GM19238 (cell line): ENCODE results near the gene SMARCD2.

Experiments used
- DNase-seq: peaks from one replicate; pipeline ENCODE4 v3.0.0; 2011; ENCODE audit warnings: low spot score; ENCODE audit not compliant: insufficient read length

The SMARCD2 gene

DNA sequence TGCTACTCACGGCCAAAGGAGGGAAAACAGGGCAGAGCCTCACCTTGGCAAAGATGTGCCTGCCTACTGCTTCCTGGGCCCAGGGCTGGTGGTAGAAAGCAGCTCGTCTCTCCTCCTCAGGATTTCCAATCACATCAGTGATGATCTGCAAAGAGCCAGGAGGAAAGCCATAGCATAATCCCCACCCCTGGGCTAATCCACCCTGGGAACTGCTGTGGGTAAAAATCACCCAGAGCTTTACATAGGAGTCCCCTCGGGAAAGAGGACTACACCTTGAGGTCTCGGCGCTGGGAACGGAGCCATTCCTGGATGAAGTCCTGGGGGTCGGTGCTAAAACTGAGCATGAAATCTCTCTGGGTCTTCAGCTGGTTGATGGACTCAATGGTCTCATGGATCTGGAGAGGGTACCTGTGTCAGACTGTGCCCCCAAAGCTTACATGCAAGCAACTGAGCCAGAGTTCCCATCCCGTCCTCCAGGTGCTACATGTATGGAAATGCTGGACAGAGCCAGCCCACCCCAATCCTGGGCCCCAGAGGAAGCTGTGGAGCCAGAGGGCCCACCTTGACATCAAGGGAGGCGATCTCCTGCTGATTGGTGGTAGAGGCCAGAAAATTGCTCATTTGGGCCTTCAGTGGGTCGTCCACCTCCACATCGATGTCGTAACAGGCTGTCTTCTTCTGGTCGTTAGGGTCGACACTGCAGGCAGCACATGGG, 9.3 kb downstream of the SMARCD2 start:
- no peak for DNase-seq

DNA sequence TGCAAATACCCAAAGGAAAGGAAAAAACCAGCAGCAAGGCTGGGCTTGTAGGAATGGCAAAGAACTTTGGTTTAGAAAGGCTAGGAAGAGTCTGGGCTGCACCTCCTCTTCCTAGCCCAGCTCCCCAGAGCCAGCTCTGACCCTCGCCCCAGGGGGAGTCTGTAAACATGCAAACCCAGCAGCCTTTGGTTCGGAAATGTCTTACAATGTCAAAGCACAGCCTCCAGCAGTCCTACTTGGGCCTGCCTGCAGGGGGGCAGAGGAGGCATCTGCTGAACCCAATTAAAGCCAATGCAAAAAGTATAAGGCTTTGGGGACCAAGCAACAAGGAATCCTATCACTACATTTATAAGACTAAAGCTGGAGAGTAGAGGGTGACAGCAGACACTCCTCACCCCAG, 10.0 kb downstream of the SMARCD2 start:
- no peak for DNase-seq

DNA sequence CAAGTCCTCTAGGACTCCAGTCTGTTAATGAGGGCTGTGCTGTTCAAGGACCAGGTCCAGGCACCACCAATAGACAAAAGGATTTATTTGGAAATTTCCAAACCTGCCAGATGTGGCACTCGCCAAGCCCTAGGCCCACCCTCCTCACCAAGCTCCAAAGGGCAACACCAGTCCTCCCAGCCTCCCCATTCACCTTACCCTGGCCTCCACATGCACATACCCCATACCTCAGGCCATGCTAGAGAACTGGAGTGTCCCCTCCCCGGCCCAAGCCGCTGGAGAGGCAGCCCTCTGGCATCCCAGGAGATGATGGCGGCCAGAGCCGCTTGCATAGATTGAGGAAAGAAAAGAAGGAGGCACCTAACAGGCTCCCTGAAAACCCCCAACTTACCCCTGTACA, 10.5 kb downstream of the SMARCD2 start:
- DNase-seq, result no peak

DNA sequence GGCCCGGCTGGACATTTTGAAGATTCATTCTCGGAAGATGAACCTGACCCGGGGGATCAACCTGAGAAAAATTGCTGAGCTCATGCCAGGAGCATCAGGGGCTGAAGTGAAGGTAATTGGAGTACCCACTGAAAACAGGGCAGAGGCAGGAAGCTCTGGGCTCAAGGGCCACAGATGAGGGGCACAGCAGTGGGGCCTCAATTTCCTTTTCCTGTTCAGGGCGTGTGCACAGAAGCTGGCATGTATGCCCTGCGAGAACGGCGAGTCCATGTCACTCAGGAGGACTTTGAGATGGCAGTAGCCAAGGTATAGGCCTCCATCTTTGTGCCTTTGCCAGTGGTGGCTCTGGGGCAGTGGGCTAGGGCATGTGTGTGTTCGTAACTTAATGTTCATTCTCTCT, 11.0 kb downstream of the SMARCD2 start:
- no peak for DNase-seq

DNA sequence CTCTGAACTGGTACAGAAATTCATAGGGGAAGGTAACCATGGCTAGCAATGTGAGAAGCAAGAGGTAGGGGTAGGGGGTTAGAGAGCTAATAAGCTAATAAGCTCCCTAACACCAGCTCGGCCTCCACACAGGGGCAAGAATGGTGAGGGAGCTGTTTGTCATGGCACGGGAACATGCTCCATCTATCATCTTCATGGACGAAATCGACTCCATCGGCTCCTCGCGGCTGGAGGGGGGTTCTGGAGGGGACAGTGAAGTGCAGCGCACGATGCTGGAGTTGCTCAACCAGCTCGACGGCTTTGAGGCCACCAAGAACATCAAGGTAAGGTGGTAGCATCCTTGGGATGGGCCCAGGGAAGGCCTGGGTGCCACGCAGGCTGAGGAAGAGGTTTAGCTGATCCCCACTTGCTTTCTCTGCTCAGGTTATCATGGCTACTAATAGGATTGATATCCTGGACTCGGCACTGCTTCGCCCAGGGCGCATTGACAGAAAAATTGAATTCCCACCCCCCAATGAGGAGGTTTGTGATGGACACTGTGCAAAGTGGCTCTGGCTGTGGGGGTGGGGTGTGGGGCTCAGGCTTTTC, 11.5 kb downstream of the SMARCD2 start:
- no peak for DNase-seq

DNA sequence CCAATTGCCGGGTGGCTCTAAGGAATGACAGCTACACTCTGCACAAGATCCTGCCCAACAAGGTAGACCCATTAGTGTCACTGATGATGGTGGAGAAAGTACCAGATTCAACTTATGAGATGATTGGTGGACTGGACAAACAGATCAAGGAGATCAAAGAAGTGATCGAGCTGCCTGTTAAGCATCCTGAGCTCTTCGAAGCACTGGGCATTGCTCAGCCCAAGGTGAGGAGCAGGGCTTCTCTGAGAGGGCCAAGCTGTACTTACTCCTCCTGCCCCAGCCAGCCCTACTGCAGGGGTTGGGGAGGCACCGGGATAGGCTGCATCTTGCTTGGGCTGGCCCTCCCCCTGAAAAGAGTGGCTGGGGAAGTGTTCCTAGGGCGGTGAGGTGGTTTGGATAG, 12.2 kb downstream of the SMARCD2 start:
- DNase-seq, result no peak

DNA sequence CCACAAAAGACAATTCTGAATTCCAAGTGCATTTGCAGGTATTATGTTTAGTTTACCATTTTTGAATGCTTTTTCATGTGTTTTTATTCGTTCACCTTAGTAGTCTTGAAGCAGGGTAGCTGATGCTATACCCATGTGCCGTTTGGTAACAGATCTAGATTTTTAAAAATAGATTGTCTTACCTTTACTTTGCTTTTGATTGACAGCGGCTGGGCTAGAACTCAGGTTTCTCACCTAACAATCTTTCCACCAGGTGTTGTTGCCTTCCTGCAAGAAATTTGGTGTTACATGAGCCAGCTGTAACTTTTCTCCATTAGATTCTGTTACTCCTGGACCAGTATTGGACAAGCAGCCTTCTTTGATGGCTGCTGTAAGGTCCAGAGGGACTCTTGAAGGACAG, 13.5 kb downstream of the SMARCD2 start:
- no peak for DNase-seq

DNA sequence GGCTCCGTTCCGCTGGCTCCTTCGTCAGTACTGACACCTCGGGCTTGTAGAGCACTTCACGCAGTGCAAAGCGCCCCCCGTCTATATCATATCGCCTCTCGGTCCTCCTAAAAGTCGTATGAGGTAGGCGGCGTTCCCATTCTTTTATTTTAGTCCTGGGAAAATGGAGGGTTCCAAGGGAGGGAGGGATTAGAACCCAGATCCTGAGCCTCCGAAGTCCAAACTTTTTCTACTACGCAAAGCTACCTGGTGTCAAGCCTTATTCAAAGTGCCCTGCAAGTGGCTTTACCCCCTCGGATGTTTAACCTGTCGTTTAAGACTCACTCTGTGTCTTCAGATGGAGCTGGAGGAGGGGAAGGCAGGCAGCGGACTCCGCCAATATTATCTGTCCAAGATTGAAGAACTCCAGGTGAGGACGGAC, 14.7 kb downstream of the SMARCD2 start:
- DNase-seq, result no peak

DNA sequence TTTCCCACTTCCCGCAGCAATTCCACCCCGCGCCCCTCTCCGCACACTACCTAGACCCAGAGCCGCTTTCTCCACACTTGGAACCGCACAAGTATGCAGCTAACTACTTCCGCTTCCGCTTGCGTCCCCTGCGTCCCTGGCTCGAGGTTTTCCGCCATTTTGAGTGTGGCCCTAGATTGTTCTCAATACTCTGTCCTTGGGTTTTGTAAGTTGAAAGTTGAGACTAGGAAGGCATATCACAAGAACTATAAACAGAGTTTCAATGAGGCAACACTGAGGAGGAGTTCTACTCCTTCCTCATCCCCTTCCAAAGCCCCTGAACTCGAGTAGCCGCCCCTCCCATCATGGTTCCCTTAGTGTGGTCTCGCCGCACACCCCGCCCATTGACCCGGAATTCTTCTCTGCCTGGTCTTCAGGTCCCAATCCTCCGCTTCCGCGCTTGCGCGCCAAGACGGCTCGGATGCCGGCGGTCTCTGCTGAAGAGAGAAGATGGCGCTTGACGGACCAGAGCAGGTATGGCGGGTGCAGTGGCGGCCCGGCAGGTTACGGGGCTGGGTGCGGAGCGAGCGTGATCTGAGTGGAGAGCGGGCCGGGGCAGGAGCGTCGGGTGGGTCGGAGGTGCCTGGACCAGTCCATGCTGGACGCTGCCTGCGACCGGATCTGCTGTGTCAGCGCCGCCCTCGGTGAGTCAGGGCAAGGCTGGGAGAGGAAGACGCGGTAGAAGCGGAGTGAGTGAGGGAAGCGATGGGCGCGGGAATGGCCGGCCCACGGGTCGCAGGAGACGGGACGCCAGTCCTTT, 15.3 kb downstream of the SMARCD2 start, which contains the start of the genes FTSJ3 and PSMC5:
Gene FTSJ3 (minus strand): TSS at position 662 of the 799 bp plus-strand sequence. CDS start 761 bp downstream, outside the sequence.
Gene PSMC5 (plus strand): TSS at position 430 of the 799 bp plus-strand sequence. CDS start 60 bp downstream, at position 490.
- DNase-seq, result peak; percentile 91

DNA sequence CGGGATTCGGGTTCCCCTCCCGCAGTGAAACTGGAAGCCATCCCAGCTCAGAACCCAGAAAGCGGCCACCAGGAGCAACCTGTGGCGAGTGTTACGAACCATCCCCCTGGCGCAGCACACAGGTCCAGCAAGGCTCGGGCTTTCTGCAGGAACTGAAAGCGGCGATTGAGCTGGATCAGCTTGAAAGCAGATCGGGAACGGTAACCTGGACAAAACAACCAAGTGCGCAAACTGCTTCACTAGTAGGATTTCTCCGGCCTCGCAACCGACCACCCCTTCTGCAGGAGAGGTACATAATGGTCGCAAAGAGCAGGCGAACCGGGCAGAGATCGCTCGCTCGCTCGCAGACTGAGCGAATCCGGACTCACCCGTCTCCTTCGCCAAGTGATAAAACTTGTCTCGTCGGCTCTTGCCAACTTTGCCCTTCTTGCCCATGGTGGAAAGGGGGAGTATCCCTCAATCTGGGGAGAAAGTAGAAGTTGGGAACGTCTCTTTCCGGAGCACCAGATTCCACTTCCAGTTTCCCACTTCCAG, 15.9 kb downstream of the SMARCD2 start:
- no peak for DNase-seq

DNA sequence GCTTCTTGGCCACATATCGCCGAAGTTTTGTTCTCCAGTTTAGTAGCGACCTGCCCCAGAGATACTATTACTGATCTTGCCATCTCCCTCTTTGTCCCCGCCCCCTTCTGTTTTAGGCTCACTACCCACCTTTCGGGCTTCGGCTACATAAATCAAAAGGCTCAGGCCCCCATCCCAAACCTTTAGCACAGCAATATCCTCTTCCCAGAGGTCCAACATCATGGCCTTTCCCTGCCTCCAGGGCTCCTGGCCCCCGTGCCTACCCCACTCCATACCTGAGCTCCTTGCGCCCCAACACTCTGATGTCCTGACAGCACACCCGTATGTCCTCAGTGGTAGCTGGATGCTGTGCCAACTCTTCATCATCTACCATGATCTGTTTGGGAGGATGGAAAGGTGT, 18.1 kb downstream of the SMARCD2 start:
- DNase-seq, result no peak

DNA sequence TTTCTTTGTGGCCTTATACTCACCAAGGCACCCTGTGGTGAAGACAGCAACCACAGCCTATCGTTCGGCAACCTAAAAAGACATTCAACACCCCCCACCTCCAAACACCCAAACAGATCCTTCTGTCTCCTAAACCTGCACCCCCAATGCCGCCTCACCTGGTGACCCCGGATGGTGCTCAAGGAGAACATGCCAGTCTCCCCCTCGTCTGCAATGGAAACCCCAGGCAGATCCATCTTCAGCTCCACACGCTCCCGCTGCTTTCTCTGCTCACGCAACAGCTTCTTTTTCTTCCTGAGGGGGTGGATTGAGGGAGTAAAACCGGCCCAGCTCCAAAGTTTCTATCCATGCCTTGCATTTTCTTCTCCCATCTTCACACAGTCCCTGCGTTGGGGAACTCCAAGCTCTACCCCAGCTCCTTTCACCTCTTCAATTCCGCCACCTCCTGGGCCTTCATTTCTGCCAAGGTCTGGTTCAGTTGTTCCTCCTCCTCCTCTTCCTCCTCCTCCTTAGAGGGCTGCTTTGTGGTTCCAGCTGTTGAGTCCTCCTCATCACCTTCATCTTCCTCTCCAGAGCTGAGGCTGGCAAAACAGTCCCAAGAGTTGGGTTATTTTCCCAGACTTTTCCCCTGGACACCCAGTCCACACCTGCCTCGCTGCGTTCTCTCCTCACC, 18.7 kb downstream of the SMARCD2 start:
- no peak for DNase-seq

DNA sequence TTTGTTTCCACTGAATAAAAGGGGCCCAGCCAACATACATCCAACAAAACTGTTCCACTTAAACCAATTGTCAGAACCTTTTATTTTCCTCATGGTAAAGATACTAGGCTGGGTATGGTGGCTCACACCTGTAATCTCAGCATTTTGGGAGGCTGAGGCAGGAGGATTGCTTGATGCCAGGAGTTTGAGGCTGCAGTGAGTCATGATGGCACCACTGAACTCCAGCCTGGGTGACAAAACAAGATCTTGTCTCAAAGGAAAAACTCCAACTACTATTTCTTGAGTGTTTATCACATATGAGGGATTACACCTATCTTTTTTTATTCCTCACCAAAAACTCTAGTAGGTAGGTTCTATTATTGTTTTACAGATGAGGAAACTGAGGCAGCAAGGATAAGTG, 19.9 kb downstream of the SMARCD2 start:
- no peak for DNase-seq

DNA sequence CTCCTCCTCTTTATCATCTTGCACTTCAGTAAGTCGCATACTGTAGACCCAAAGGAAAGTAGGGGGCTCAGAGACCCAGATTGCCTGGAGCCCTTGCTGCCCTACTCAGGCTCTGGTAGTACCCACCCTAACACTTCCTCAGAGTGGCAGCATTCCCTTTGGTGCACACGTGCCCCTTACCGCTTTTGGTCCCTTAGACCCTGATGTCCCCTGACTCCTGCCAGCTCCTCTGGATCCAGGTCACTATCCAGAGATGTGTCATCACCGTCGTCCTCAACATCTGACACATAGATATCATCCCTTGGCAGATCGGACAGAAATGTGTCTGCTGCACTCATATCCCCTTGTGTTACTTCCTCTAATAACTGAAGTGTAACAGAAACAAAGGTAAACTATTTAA, 20.7 kb downstream of the SMARCD2 start:
- DNase-seq, result no peak

DNA sequence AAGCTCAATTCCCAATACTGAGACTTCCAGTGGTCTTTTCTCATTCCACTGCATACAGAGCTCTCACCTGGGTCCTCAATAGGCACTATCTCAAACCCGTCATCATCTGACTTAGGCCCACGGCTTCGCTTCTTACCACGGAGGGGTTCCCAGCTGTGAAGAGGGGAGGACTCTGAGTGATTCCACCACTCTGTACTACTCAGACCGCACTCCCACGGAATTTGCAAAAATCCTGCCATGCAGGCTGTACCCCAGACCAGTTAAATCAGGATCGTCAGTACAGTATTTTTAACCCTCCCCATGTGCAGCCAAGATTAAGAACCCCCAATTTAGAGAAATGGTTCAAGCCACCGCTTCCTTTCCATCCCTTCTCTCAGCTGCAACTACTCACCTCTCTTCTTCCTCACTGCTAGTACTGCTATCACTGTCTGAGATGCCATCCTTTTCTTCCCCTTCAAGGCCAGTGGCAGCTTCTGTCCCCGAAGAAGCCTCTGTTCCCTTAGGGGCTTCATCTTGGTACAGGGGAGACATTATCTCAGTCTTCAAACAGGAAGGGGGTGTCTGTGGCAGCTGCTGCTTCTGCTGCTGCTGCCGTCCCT, 21.4 kb downstream of the SMARCD2 start:
- DNase-seq, result no peak

DNA sequence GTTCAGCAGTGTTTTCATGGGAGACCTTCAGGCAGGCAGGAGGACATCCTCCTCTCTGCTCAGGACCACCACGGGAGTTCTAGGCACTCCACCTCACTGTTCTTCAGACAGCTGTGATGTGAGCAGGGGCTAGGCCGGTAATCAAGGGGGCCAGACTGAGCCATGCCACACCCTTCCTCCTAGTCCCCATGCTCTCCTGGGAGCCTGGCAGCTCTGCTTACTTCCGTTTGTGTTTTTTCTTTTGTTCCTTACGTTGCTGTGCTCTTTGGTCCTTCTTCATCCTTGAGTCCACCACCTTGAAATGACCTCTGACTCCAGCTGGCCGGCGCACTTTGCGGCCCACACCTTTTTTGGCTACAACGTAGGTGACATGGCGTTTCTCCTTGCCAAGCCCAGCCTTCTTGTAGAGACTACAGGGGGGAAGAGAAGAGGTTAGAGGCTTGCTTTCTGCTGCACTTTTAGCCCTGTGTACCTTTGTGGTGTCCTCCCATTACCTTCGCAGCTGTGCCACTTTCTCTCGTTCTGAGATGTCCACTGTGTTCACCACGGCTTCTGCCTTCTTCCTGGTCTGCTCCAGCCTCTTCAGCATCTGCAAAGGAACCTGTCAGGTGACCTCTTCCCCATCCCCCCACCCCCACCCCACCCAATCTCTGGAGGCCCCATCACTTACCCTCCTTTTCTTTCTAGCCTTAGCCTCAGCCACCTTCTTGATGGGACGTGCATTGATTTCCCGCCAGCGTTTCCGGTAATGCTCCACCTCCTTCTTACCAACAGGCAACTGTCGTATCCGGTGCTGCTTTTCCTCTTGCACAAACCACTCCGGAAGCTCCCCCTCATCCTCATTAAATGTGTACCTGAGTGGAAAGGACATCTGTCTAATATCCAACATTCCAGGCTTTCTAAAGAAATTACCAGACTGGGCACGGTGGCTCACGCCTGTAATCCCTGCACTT, 22.6 kb downstream of the SMARCD2 start:
- DNase-seq, result no peak

DNA sequence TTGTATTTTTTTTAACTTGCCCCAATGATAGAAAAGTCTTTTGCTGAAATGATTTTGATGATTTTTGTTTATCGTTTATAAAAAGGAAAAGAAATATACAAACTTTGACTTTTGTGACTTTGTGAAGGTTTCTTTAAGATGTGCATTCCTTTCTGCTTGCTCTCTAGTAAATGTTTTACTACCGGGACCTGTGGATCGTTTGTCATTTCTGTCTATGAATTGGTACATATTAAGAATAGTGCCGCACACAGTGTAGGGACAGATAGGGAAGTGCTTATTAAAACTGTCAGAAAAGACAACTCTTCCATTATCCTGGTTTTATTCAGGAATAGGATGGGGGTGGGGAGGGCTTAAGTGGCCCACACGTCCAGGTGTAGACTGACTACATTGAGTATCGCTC, 23.4 kb downstream of the SMARCD2 start:
- no peak for DNase-seq

DNA sequence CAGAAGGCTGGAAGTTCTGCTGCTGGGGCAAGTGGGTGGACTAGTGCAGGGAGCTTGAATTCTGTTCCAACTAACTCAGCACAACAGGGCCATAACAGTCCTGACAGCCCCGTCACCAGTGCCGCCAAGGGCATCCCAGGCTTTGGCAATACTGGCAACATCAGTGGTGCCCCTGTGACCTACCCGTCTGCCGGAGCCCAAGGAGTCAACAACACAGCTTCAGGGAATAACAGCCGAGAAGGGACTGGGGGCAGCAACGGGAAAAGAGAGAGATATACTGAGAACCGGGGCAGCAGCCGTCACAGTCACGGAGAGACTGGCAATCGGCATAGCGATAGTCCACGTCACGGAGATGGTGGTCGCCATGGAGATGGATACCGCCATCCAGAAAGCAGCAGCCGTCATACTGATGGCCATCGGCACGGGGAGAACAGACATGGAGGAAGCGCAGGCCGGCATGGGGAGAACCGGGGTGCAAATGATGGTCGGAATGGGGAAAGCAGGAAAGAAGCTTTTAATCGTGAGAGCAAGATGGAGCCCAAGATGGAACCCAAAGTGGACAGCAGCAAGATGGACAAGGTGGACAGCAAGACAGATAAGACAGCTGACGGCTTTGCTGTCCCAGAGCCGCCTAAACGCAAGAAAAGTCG, 24.6 kb downstream of the SMARCD2 start:
- no peak for DNase-seq

DNA sequence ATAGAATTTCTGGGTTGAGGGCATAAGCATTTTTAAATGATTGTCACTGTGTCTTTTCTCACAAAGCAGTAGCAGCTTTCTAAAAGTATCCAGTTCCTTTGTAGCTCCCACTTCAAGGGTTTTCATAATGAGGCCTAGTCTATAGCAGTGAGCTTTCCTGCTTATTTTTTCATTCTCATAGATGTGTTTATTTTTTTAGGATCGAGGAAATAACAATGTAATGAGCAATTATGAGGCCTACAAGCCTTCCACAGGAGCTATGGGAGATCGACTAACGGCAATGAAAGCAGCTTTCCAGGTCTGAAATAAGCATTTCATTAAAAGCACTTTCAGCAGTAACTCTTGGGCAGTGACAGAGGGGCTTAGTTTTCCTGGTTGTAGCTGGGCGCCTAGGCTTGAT, 25.8 kb downstream of the SMARCD2 start:
- DNase-seq, result no peak
